OCI-LY7 (cell line): ENCODE results near the gene CNTNAP5. TPM values are rescaled to one million over a fixed set of nuclear protein-coding genes. Genes with fewer than 3 reads are reported as not detected.

Experiments used
- BruUV-seq: library from RNA; stranded (reverse); fragments of 400-500 nt; replicated peaks from 2 replicates; lab custom pipeline; 2021; lab: Mats Ljungman, UMichigan
- CTCF ChIA-PET: fragments of 300-600 bp; sonication (Branson Sonifier 250); formaldehyde crosslinking; loops from one replicate; lab custom pipeline; 2022; ENCODE audit warnings: antibody characterized with exemption; ENCODE audit not compliant: unreplicated experiment; lab: Charles Lee
- POLR2A ChIA-PET: fragments of 300-600 bp; sonication (Branson Sonifier 250); formaldehyde crosslinking; loops from one replicate; lab custom pipeline; 2022; ENCODE audit warnings: antibody characterized with exemption; lab: Charles Lee
- DNase-seq: peaks from one replicate; pipeline ENCODE4 v3.0.0-alpha.2; 2015; ENCODE audit warnings: low spot score
- H2AFZ ChIP-seq: fragments of 200-600 bp; sonication (generic), shearing (Covaris generic); 2 replicates; pipeline ENCODE4 v1.6.1; 2014; ENCODE audit warnings: mild to moderate bottlenecking, antibody characterized with exemption, low read length, moderate library complexity
- H3K27ac ChIP-seq: fragments of 200-600 bp; sonication (generic); 2 replicates; pipeline ENCODE4 v1.5.1; 2014; ENCODE audit warnings: mixed run types, low read depth, mild to moderate bottlenecking, moderate library complexity, low read length, inconsistent platforms; ENCODE audit not compliant: poor library complexity, severe bottlenecking
- H3K36me3 ChIP-seq: fragments of 200-600 bp; sonication (generic); 2 replicates; pipeline ENCODE4 v1.6.1; 2014; ENCODE audit warnings: mild to moderate bottlenecking, antibody characterized with exemption, low read length, moderate library complexity, mixed read lengths; ENCODE audit not compliant: insufficient read depth
- H3K4me1 ChIP-seq: fragments of 200-600 bp; sonication (generic); 2 replicates; pipeline ENCODE4 v1.5.1; 2014; ENCODE audit warnings: mild to moderate bottlenecking, low read length; ENCODE audit not compliant: insufficient read depth, poor library complexity, severe bottlenecking
- H3K4me2 ChIP-seq: fragments of 200-600 bp; sonication (generic); 2 replicates; pipeline ENCODE4 v1.6.1; 2014; ENCODE audit warnings: mild to moderate bottlenecking, low read length
- H3K4me3 ChIP-seq: fragments of 200-600 bp; sonication (generic); 2 replicates; pipeline ENCODE4 v1.5.1; 2014; ENCODE audit warnings: mild to moderate bottlenecking, low read depth, low read length; ENCODE audit not compliant: poor library complexity, severe bottlenecking
- H3K79me2 ChIP-seq: fragments of 200-600 bp; sonication (generic); 2 replicates; pipeline ENCODE4 v1.6.1; 2016; ENCODE audit warnings: low read depth, mild to moderate bottlenecking, low read length, moderate library complexity, mixed read lengths; ENCODE audit not compliant: insufficient read depth
- H3K9me2 ChIP-seq: fragments of 200-600 bp; sonication (generic); 2 replicates; pipeline ENCODE4 v1.6.1; 2016; ENCODE audit warnings: mild to moderate bottlenecking, low read length, mixed read lengths; ENCODE audit not compliant: insufficient read depth
- H3K9me3 ChIP-seq: fragments of 200-600 bp; sonication (generic); 2 replicates; pipeline ENCODE4 v1.6.1; 2014; ENCODE audit warnings: mild to moderate bottlenecking, mixed run types, low read length, mixed read lengths
- H4K20me1 ChIP-seq: fragments of 200-600 bp; sonication (generic); 2 replicates; pipeline ENCODE4 v1.6.1; 2014; ENCODE audit warnings: mild to moderate bottlenecking, antibody characterized with exemption, low read length, moderate library complexity, mixed read lengths; ENCODE audit not compliant: insufficient read depth
- EZH2phosphoT487 ChIP-seq: fragments of 200-600 bp; sonication (generic); IDR thresholded peaks from 2 replicates; pipeline ENCODE4 v1.6.1; 2018; ENCODE audit warnings: low read depth, borderline replicate concordance, mild to moderate bottlenecking, mixed run types, antibody characterized with exemption, low read length, moderate library complexity, mixed read lengths
- intact Hi-C: fragments of 100-400 bp; cut with micrococcal nuclease; formaldehyde crosslinking; loops from one replicate; pipeline ENCODE4 v1.10.0; 2022; ENCODE audit not compliant: unreplicated experiment
- total RNA-seq, 2 experiments: library from RNA; depleted of rRNA in 1 of 2; stranded (reverse); fragments of >200 nt in 1 of 2; shearing (Covaris generic) in 1 of 2; gene quantifications; 2 replicates each; pipeline ENCODE4 v1.2.3, GENCODE V29; 2014 to 2022
- TF ChIP-seq, protein P1 (sequence below): fragments of 200-600 bp; sonication (generic); conservative IDR thresholded peaks from 2 replicates; pipeline ENCODE4 v1.5.1; 2014; ENCODE audit warnings: mild to moderate bottlenecking, antibody characterized with exemption, low read length, moderate library complexity, mixed read lengths

Gene CNTNAP5
- total RNA-seq, 2 experiments from 2014 or later, result not detected

GRCh38 chr2:124112206-124112605, 87.1 kb downstream of the CNTNAP5 start:
- no peak for DNase-seq
- BruUV-seq, result no TSS peak
- intact Hi-C loops, result no loop called here
- no peaks in the 10 kb centered on the region for H3K9me2 ChIP-seq
- no peaks in the 10 kb centered on the region for H3K9me3 ChIP-seq
- no peak overlapping the region for H3K4me2 ChIP-seq
- CTCF ChIA-PET, result no interaction called here
- H3K79me2 ChIP-seq, result no peaks in the 10 kb centered on the region
- TF ChIP-seq EZH2phosphoT487, result no peak
- TF ChIP-seq, protein P1, sequence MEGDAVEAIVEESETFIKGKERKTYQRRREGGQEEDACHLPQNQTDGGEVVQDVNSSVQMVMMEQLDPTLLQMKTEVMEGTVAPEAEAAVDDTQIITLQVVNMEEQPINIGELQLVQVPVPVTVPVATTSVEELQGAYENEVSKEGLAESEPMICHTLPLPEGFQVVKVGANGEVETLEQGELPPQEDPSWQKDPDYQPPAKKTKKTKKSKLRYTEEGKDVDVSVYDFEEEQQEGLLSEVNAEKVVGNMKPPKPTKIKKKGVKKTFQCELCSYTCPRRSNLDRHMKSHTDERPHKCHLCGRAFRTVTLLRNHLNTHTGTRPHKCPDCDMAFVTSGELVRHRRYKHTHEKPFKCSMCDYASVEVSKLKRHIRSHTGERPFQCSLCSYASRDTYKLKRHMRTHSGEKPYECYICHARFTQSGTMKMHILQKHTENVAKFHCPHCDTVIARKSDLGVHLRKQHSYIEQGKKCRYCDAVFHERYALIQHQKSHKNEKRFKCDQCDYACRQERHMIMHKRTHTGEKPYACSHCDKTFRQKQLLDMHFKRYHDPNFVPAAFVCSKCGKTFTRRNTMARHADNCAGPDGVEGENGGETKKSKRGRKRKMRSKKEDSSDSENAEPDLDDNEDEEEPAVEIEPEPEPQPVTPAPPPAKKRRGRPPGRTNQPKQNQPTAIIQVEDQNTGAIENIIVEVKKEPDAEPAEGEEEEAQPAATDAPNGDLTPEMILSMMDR, result no peak
- H3K4me3 ChIP-seq, result no peak overlapping the region
- POLR2A ChIA-PET, result interaction anchor here (0.6 to 1.1 kb wide), 2 partner anchors 9 to 93 kb away, joined by 3 to 4 read pairs; no protein-coding TSS in a partner anchor
- H2AFZ ChIP-seq, result no peak overlapping the region
- no peaks in the 10 kb centered on the region for H3K4me1 ChIP-seq
- H3K36me3 ChIP-seq, result no peaks in the 10 kb centered on the region
- H4K20me1 ChIP-seq, result no peaks in the 10 kb centered on the region
- no peak overlapping the region for H3K27ac ChIP-seq

GRCh38 chr2:124112966-124113365, 87.9 kb downstream of the CNTNAP5 start:
- Histone ChIP-seq H3K4me1 (no peaks in the 10 kb centered on the region), H3K9me3 (no peaks in the 10 kb centered on the region), H3K9me2 (no peaks in the 10 kb centered on the region), H3K4me3 (no peak overlapping the region), H3K79me2 (no peaks in the 10 kb centered on the region), H4K20me1 (no peaks in the 10 kb centered on the region), H3K4me2 (no peak overlapping the region), H3K27ac (no peak overlapping the region), H2AFZ (no peak overlapping the region), H3K36me3 (no peaks in the 10 kb centered on the region)
- ChIA-PET POLR2A (no interaction called here), CTCF (no interaction called here)
- BruUV-seq, result no TSS peak
- no peak for DNase-seq
- TF ChIP-seq, protein P1, result no peak
- no peak for TF ChIP-seq EZH2phosphoT487
- intact Hi-C loops, result no loop called here

DNA sequence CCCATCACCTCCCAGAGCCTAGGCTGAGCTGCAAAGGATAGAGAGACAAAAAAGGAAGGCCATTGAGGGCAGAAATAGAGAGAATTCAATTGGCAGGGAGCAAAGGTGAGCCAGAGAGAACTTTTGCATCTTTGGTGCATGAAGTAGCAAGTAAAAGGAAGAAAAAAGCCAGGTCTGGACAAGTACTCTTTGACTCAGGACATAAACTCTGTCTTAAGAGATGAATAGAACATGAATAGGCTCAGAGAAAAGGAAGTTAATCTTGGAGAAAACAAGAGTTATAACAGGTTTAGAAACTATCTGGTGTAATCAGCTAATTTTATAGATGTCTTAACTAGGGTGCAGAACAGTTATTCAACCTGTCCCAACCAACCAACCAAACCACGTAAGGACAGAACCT, 95.2 kb downstream of the CNTNAP5 start:
- BruUV-seq, result no TSS peak
- TF ChIP-seq, protein P1, result no peak
- no peak for TF ChIP-seq EZH2phosphoT487
- ChIA-PET CTCF (no interaction called here), POLR2A (no interaction called here)
- no peak overlapping the region for H3K27ac ChIP-seq
- H2AFZ ChIP-seq, result no peak overlapping the region
- no peaks in the 10 kb centered on the region for H3K4me1 ChIP-seq
- H3K79me2 ChIP-seq, result no peaks in the 10 kb centered on the region
- no peak overlapping the region for H3K4me3 ChIP-seq
- H3K9me2 ChIP-seq, result no peaks in the 10 kb centered on the region
- H3K9me3 ChIP-seq, result no peaks in the 10 kb centered on the region
- no peak for DNase-seq
- no peak overlapping the region for H3K4me2 ChIP-seq
- no peaks in the 10 kb centered on the region for H3K36me3 ChIP-seq
- intact Hi-C loops, result no loop called here
- no peaks in the 10 kb centered on the region for H4K20me1 ChIP-seq
